Activated T-cell treated with anti-CD3 and anti-CD28 coated beads, Interleukin-2, amount 50 U/mL, for 72 hours (primary cell): ENCODE measurements around the gene TADA2A. TPM values are rescaled to one million over a fixed set of nuclear protein-coding genes. Genes with fewer than 3 reads are reported as not detected.
"Not testable (repeated sequence)": the region's sequence is repeated elsewhere in the genome, so short reads cannot be mapped to it uniquely, and the experiment has no call there.

Experiments
- ATAC-seq, 2 donors: fragments of 150-1000 bp; cut with Tn5 transposase; replicated peaks in 1 of 2; 2 replicates each; pipeline ENCODE4 v1.10.0; 2021; ENCODE audit warnings: moderate library complexity in 2 of 2, mild to moderate bottlenecking in 1 of 2
- DNase-seq, 2 donors: peaks; one replicate each; pipeline ENCODE4 v3.0.0; 2021 to 2022; ENCODE audit warnings: mixed read lengths in 1 of 2
- H3K27ac Mint-ChIP-seq: one replicate; pipeline ENCODE4 v1.8.0; 2022; ENCODE audit warnings: mild to moderate bottlenecking, moderate library complexity, mixed read lengths
- H3K27me3 Mint-ChIP-seq: one replicate; pipeline ENCODE4 v1.8.0; 2022; ENCODE audit warnings: low read depth, mixed read lengths
- H3K36me3 Mint-ChIP-seq, 2 donors: one replicate each; pipeline ENCODE4 v1.8.0; 2022; ENCODE audit warnings: mixed read lengths in 2 of 2, mild to moderate bottlenecking in 1 of 2; ENCODE audit not compliant: insufficient read depth in 2 of 2
- H3K4me1 Mint-ChIP-seq: one replicate; pipeline ENCODE4 v1.8.0; 2022; ENCODE audit warnings: low read depth, mixed read lengths
- H3K4me3 Mint-ChIP-seq, 2 donors: one replicate each; pipeline ENCODE4 v1.8.0; 2022; ENCODE audit warnings: mild to moderate bottlenecking in 2 of 2, mixed read lengths in 2 of 2, moderate library complexity in 2 of 2
- H3K9me3 Mint-ChIP-seq, 2 donors: one replicate each; pipeline ENCODE4 v1.8.0; 2022; ENCODE audit warnings: mixed read lengths in 2 of 2
- total RNA-seq, 2 donors: library from RNA; stranded (reverse); gene quantifications; one replicate each; pipeline ENCODE4 v1.2.3, GENCODE V29; 2022

TADA2A gene
- total RNA-seq, 2 donors from 2014 or later = 39.4 to 42.3 TPM

- H3K4me3 Mint-ChIP-seq = no peak overlapping the region
- no peaks in the 10 kb centered on the region for H3K27me3 Mint-ChIP-seq
- no peaks in the 10 kb centered on the region for H3K4me1 Mint-ChIP-seq
- DNase-seq = no peak
- H3K27ac Mint-ChIP-seq = peak overlapping the region; percentile 51
- no peaks in the 10 kb centered on the region for H3K9me3 Mint-ChIP-seq
- peaks cover 0 to 10% of the 10 kb centered on the region in 2 donors for H3K36me3 Mint-ChIP-seq
- ATAC-seq = peak in 1 of 2 donors; percentile 58
Observed at GRCh38 chr17:37447641-37448040, 41.0 kb downstream of the TADA2A start.

GRCh38 chr17:37450112-37450511 lies 43.4 kb downstream of the TADA2A start:
- H3K4me3 Mint-ChIP-seq = no peak overlapping the region
- DNase-seq = no peak
- no peak overlapping the region for H3K27ac Mint-ChIP-seq
- H3K27me3 Mint-ChIP-seq = no peaks in the 10 kb centered on the region
- ATAC-seq = no peak
- peaks cover 0 to 9% of the 10 kb centered on the region in 2 donors for H3K36me3 Mint-ChIP-seq
- H3K4me1 Mint-ChIP-seq = no peaks in the 10 kb centered on the region
- no peaks in the 10 kb centered on the region for H3K9me3 Mint-ChIP-seq

- H3K9me3 Mint-ChIP-seq, ATAC-seq, H3K4me3 Mint-ChIP-seq, H3K27ac Mint-ChIP-seq, DNase-seq, H3K27me3 Mint-ChIP-seq, H3K36me3 Mint-ChIP-seq, H3K4me1 Mint-ChIP-seq: not testable (repeated sequence)
Observed at GRCh38 chr17:37457801-37458200, 51.1 kb downstream of the TADA2A start.

GRCh38 chr17:37458805-37459204 lies 52.1 kb downstream of the TADA2A start:
- no peak for ATAC-seq
- peaks cover 7% of the 10 kb centered on the region for H3K4me1 Mint-ChIP-seq
- no peaks in the 10 kb centered on the region for H3K27me3 Mint-ChIP-seq
- H3K36me3 Mint-ChIP-seq = peaks cover 3 to 6% of the 10 kb centered on the region in 2 donors
- no peak overlapping the region for H3K4me3 Mint-ChIP-seq
- no peak overlapping the region for H3K27ac Mint-ChIP-seq
- no peak for DNase-seq
- H3K9me3 Mint-ChIP-seq = no peaks in the 10 kb centered on the region

- H3K9me3 Mint-ChIP-seq = no peaks in the 10 kb centered on the region
- no peak overlapping the region for H3K27ac Mint-ChIP-seq
- H3K36me3 Mint-ChIP-seq = peaks cover 5 to 9% of the 10 kb centered on the region in 2 donors
- H3K4me3 Mint-ChIP-seq = no peak overlapping the region
- DNase-seq = no peak
- H3K27me3 Mint-ChIP-seq = no peaks in the 10 kb centered on the region
- H3K4me1 Mint-ChIP-seq = peaks cover 7% of the 10 kb centered on the region
- ATAC-seq = peak; percentile 22 to 45
Observed at GRCh38 chr17:37461668-37462067, 55.0 kb downstream of the TADA2A start.

GRCh38 chr17:37462492-37462891 lies 55.8 kb downstream of the TADA2A start:
- no peak for ATAC-seq
- Mint-ChIP-seq H3K27me3 (no peaks in the 10 kb centered on the region), H3K36me3 (peaks cover 5 to 10% of the 10 kb centered on the region in 2 donors), H3K27ac (no peak overlapping the region), H3K4me1 (peaks cover 7% of the 10 kb centered on the region), H3K9me3 (no peaks in the 10 kb centered on the region), H3K4me3 (no peak overlapping the region)
- no peak for DNase-seq

GRCh38 chr17:37463039-37463438 lies 56.4 kb downstream of the TADA2A start:
- Mint-ChIP-seq H3K27me3 (no peaks in the 10 kb centered on the region), H3K4me3 (no peak overlapping the region), H3K27ac (no peak overlapping the region), H3K36me3 (peaks cover 5 to 9% of the 10 kb centered on the region in 2 donors), H3K9me3 (no peaks in the 10 kb centered on the region), H3K4me1 (peaks cover 7% of the 10 kb centered on the region)
- DNase-seq (no peak), ATAC-seq (no peak)

GRCh38 chr17:37465069-37465616 lies 58.5 kb downstream of the TADA2A start:
- Mint-ChIP-seq H3K4me1 (peaks cover 7% of the 10 kb centered on the region), H3K27me3 (no peaks in the 10 kb centered on the region), H3K9me3 (no peaks in the 10 kb centered on the region), H3K36me3 (peaks cover 3 to 10% of the 10 kb centered on the region in 2 donors), H3K27ac (peak overlapping the region; percentile 38), H3K4me3 (no peak overlapping the region)
- DNase-seq = no peak
- ATAC-seq = peak in 1 of 2 donors; percentile 41

GRCh38 chr17:37466471-37466870 lies 59.8 kb downstream of the TADA2A start:
- H3K4me1 Mint-ChIP-seq = peaks cover 3% of the 10 kb centered on the region
- peak overlapping the region; percentile 11 for H3K27ac Mint-ChIP-seq
- H3K9me3 Mint-ChIP-seq = no peaks in the 10 kb centered on the region
- ATAC-seq = no peak
- H3K27me3 Mint-ChIP-seq = no peaks in the 10 kb centered on the region
- DNase-seq = no peak
- no peak overlapping the region for H3K4me3 Mint-ChIP-seq
- peaks cover 7 to 19% of the 10 kb centered on the region in 2 donors for H3K36me3 Mint-ChIP-seq

- Mint-ChIP-seq H3K4me3 (no peak overlapping the region), H3K27ac (no peak overlapping the region), H3K4me1 (no peaks in the 10 kb centered on the region), H3K27me3 (no peaks in the 10 kb centered on the region), H3K36me3 (peaks cover 13 to 31% of the 10 kb centered on the region in 2 donors), H3K9me3 (no peaks in the 10 kb centered on the region)
- ATAC-seq (no peak), DNase-seq (no peak)
Observed at GRCh38 chr17:37470181-37470580, 63.5 kb downstream of the TADA2A start.

- no peaks in the 10 kb centered on the region for H3K9me3 Mint-ChIP-seq
- ATAC-seq (no peak), DNase-seq (no peak)
- H3K27me3 Mint-ChIP-seq = no peaks in the 10 kb centered on the region
- peaks cover 15 to 29% of the 10 kb centered on the region in 2 donors for H3K36me3 Mint-ChIP-seq
- H3K4me3 Mint-ChIP-seq = no peak overlapping the region
- H3K4me1 Mint-ChIP-seq = no peaks in the 10 kb centered on the region
- H3K27ac Mint-ChIP-seq = no peak overlapping the region
Observed at GRCh38 chr17:37475731-37476420, 69.2 kb downstream of the TADA2A start.

- Mint-ChIP-seq H3K4me1 (no peaks in the 10 kb centered on the region), H3K4me3 (no peak overlapping the region), H3K9me3 (no peaks in the 10 kb centered on the region), H3K27me3 (no peaks in the 10 kb centered on the region), H3K36me3 (peaks cover 13 to 25% of the 10 kb centered on the region in 2 donors), H3K27ac (no peak overlapping the region)
- ATAC-seq (no peak), DNase-seq (no peak)
Observed at GRCh38 chr17:37476431-37477120, 69.9 kb downstream of the TADA2A start.

- no peaks in the 10 kb centered on the region for H3K9me3 Mint-ChIP-seq
- no peak overlapping the region for H3K27ac Mint-ChIP-seq
- no peak overlapping the region for H3K4me3 Mint-ChIP-seq
- DNase-seq (no peak), ATAC-seq (no peak)
- H3K27me3 Mint-ChIP-seq = no peaks in the 10 kb centered on the region
- H3K36me3 Mint-ChIP-seq = peaks cover 11 to 18% of the 10 kb centered on the region in 2 donors
- H3K4me1 Mint-ChIP-seq = peaks cover 3% of the 10 kb centered on the region
Observed at GRCh38 chr17:37478187-37478586, 71.5 kb downstream of the TADA2A start.
